HEK293 (cell line): Measurements from ENCODE around the gene OR52I2.

ENCODE experiments used
- ZNF677 ChIP-seq: fragments of 450-650 bp; IDR thresholded peaks from 2 replicates; pipeline ENCODE4 v1.5.0; 2018; ENCODE audit warnings: missing biosample characterization, mild to moderate bottlenecking, missing genetic modification characterization, moderate library complexity
- TF ChIP-seq, protein P1 (sequence below): fragments of 450-650 bp; formaldehyde crosslinking; IDR thresholded peaks from 2 replicates; pipeline ENCODE4 v1.5.1; 2016; ENCODE audit warnings: missing biosample characterization, missing genetic modification characterization, low read depth
- TF ChIP-seq, protein P2 (sequence below): fragments of 450-650 bp; formaldehyde crosslinking; IDR thresholded peaks from 2 replicates; pipeline ENCODE4 v1.5.1; 2016; ENCODE audit warnings: missing biosample characterization, missing genetic modification characterization
- TF ChIP-seq, protein P3 (sequence below): fragments of 450-650 bp; formaldehyde crosslinking; IDR thresholded peaks from 2 replicates; pipeline ENCODE4 v1.5.1; 2016; ENCODE audit warnings: missing biosample characterization, missing genetic modification characterization, borderline replicate concordance

GRCh38 chr11:4576880-4577279 is 4.7 kb upstream of the OR52I2 start:
- TF ChIP-seq, protein P1, sequence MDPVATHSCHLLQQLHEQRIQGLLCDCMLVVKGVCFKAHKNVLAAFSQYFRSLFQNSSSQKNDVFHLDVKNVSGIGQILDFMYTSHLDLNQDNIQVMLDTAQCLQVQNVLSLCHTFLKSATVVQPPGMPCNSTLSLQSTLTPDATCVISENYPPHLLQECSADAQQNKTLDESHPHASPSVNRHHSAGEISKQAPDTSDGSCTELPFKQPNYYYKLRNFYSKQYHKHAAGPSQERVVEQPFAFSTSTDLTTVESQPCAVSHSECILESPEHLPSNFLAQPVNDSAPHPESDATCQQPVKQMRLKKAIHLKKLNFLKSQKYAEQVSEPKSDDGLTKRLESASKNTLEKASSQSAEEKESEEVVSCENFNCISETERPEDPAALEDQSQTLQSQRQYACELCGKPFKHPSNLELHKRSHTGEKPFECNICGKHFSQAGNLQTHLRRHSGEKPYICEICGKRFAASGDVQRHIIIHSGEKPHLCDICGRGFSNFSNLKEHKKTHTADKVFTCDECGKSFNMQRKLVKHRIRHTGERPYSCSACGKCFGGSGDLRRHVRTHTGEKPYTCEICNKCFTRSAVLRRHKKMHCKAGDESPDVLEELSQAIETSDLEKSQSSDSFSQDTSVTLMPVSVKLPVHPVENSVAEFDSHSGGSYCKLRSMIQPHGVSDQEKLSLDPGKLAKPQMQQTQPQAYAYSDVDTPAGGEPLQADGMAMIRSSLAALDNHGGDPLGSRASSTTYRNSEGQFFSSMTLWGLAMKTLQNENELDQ (tag by site-specific recombination) = no peak
- TF ChIP-seq, protein P2, sequence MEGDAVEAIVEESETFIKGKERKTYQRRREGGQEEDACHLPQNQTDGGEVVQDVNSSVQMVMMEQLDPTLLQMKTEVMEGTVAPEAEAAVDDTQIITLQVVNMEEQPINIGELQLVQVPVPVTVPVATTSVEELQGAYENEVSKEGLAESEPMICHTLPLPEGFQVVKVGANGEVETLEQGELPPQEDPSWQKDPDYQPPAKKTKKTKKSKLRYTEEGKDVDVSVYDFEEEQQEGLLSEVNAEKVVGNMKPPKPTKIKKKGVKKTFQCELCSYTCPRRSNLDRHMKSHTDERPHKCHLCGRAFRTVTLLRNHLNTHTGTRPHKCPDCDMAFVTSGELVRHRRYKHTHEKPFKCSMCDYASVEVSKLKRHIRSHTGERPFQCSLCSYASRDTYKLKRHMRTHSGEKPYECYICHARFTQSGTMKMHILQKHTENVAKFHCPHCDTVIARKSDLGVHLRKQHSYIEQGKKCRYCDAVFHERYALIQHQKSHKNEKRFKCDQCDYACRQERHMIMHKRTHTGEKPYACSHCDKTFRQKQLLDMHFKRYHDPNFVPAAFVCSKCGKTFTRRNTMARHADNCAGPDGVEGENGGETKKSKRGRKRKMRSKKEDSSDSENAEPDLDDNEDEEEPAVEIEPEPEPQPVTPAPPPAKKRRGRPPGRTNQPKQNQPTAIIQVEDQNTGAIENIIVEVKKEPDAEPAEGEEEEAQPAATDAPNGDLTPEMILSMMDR = no peak
- no peak for TF ChIP-seq ZNF677
- TF ChIP-seq, protein P3, sequence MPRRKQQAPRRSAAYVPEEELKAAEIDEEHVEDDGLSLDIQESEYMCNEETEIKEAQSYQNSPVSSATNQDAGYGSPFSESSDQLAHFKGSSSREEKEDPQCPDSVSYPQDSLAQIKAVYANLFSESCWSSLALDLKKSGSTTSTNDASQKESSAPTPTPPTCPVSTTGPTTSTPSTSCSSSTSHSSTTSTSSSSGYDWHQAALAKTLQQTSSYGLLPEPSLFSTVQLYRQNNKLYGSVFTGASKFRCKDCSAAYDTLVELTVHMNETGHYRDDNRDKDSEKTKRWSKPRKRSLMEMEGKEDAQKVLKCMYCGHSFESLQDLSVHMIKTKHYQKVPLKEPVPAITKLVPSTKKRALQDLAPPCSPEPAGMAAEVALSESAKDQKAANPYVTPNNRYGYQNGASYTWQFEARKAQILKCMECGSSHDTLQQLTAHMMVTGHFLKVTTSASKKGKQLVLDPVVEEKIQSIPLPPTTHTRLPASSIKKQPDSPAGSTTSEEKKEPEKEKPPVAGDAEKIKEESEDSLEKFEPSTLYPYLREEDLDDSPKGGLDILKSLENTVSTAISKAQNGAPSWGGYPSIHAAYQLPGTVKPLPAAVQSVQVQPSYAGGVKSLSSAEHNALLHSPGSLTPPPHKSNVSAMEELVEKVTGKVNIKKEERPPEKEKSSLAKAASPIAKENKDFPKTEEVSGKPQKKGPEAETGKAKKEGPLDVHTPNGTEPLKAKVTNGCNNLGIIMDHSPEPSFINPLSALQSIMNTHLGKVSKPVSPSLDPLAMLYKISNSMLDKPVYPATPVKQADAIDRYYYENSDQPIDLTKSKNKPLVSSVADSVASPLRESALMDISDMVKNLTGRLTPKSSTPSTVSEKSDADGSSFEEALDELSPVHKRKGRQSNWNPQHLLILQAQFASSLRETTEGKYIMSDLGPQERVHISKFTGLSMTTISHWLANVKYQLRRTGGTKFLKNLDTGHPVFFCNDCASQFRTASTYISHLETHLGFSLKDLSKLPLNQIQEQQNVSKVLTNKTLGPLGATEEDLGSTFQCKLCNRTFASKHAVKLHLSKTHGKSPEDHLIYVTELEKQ = no peak
